ACHN (cell line): ENCODE measurements around the gene DCLK1.

Source experiments
- DNase-seq: peaks from one replicate; pipeline ENCODE4 v3.0.0-alpha.2; 2015
- in situ Hi-C: cut with HindIII; loops from 2 replicates; pipeline ENCODE4 v1.10.0; 2017; ENCODE audit warnings: low sequenced_read_pairs, low pct_ligation_motif_present, low pct_unique_long_range_greater_than_20kb

Gene DCLK1

DNA sequence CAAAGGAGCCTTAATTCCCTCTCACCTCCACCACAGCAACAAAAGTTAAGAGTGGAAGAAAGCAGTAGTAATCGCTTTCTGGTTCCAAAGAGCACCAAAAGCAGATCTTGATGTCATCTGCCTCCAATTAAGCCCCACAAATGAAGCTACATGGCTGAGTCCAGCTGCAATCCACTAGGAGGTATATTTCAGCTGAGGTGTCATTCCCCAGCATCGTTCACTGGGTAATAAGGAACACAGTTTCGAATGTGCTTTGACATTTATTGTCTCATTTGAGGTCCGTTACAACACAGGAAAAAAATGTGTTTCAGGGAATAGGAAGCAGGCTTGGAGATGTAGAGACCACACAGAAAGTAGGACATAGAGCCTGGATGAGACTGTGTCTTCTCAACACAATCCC, 190.4 kb downstream of the DCLK1 start:
- in situ Hi-C loops: no loop called here
- no peak for DNase-seq

DNA sequence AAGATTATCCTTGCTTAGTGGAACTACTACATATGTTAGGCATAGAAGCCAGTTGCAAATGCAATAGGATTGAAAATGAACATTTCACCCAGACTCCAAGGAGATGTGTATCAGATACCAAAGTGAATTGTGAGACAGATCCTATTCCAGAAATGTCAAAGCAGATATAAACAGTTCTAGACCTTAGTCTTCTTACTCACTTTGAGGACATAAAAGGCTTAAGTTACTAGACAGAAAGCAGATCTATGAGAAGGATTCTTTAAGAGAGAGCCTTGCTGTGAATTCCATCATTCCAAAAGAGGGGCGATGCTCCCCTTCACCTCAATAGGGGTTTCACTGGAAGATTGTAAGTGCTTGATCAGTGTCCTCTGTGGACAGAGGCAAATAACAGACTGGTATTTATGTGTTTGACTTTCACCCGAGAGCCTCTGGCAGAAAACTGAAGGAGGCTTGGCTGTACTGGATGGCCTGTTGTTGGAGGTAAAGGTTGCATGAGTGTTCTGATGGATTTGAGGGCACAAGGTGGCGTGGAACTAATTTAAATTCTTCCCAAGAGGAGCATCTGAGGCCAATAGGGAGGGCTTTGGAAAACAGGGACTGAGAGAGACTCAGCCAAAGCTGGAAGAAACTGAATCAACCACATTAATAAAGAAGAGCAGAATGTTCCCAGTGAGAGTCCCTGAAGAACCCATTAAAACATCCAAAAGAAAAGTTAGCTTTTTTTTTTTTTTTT, 194.8 kb downstream of the DCLK1 start:
- in situ Hi-C loops: no loop called here
- DNase-seq: no peak

DNA sequence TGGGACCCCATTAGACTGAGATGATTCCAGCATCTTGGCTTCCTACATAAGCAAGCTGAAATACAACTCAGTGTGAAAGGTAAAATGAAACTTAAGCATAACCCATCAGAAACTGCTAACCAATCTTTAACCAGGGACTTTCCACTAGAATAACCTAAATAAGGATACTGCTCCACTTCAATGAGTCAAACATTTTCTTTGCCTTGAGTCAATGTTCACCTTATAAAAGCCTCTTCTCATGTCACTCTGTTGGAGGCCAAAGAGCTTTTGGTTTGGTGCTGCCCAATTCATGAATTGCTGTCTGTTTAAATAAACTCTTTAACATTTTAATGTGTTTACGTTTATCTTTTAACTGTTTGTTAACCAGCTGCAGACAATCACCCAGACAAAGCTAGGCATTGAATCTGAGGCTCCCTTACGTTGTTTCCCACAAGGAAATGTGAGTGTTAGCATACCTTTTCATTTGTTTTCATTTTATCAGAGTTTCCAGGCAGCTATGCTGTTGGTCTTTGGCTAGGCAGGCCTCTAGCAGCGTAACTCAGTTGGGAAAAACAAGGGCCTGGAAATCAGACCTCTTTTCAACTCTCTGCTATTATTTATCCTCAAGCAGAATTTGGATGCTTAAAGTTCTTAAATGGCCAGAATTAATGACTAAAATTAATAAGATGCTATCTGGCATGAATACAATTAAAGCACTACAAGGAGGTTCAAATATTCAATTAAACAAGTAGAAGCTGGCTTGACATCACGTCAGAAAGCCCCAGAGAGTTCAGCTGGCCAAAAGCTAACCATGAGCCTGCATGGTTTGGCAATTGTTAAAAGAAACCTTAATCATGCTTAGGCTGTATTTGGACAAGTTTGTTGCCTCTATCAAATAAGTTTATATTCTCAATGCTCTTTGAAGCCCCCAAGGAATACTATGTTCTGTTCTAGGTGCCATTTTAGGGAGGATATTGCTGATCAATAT, 200.2 kb downstream of the DCLK1 start:
- DNase-seq: peak; percentile 54
- in situ Hi-C loops: no loop called here

DNA sequence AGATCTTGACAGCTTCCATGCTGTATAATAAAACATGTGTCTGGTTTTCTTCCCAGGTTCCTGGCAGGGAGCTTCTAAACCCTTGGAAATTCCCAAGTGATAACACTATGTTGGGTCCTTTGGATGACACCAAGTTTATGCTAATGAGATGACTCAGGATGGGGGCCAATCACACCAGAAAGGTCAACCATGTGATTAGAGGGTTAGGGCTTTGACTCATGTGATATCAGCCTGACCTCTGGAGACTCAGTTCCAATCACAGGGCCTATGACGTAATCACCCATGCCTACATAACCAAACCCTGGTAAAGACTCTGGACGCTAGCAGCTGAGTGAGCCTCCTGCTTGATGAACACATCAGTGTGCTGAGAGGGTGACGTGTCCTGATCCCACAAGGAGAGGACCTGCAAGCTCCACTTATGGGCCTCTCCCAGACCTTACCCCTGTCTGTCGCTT, 203.6 kb downstream of the DCLK1 start:
- peak; percentile 86 for DNase-seq
- in situ Hi-C loops: no loop called here

DNA sequence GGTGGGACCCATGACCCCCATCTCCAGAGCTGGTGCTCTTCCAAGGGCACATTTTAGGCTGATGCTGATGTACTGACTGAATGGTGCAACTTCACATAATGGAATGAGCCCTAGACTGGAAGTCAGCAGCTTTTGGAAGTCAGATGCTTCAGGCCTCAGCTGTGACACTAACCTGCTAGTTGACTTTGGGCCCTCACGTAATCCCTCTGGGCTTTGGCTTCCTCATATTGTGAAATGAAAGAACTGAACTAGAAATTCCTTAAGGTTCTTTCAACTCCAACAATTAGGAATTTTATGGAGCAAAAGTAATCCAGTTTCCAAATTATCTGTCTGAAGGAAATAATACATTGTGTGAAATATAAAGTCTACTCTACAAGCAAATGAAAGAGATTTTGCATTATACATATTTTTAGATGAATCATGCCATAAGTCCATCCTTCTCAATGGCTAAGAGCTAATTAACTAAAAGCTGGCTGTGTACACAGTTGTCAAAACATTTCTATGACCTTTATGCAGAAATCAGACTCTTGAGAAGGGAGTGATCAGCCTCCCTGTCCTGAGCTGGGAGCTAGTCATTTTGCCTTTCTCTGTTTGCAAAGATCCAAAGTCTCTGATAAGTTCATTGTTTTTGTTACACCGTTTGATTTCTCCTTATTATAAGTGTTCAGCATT, 204.2 kb downstream of the DCLK1 start:
- no peak for DNase-seq
- in situ Hi-C loops: no loop called here

DNA sequence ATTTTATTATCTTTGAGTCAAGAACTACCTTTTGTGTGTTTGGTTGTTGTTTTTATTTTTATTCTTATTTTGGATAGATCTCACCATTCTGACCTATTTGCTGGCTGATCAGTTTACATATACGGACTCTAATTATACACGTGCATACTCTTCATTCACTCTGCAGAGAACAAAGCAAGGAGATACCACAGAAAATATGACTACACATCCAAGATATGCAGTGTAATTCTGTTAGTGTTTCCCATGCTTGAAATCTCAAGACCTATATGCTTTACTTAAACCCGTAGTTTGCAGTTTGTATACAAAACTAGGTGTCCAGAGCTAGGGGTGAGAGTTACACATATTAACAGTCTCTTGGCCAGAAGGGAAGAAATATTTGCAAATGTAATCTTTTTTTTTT, 205.5 kb downstream of the DCLK1 start:
- DNase-seq: no peak
- in situ Hi-C loops: no loop called here

DNA sequence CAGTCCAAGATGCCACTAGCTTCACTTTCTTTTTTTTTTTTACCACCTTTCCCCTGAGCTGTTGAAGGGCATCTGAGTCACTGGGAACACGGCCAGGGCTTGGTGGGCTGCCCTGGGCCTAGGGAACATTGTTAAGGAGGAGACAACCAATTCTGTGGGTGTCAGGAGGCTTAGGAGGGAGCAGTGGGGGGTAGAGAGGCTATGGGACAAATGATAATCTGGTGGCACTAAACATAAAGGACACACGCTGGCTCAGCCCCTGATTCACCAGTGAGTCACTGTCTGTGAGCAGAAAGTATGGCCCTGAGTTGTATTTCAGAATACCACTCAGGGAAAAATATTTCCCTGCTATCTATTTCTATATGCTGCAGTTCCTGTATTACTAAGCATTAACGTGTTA, 207.8 kb downstream of the DCLK1 start:
- in situ Hi-C loops: no loop called here

DNA sequence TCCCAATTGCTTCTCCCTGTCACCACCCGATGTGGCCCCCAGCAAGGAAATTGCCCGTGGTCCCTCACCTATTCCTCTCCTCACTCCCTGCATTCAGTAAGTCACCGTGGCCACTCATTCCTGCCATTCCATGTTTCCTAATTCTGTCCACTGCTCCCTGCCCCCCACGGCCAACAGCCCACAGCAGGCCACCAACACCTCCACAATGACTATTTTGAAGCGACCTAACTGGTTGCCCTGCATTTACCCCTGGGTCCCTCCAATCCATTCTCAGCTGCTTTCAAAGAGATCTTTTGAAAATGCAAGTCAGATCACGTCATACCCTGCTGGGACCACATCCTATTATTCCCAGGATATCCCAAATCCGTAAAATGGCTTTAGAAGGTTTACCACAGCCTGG, 210.4 kb downstream of the DCLK1 start:
- no peak for DNase-seq
- in situ Hi-C loops: no loop called here

More for the DNA sequence above, 207.8 kb downstream of the DCLK1 start:
- DNase-seq: peak; percentile 29

DNA sequence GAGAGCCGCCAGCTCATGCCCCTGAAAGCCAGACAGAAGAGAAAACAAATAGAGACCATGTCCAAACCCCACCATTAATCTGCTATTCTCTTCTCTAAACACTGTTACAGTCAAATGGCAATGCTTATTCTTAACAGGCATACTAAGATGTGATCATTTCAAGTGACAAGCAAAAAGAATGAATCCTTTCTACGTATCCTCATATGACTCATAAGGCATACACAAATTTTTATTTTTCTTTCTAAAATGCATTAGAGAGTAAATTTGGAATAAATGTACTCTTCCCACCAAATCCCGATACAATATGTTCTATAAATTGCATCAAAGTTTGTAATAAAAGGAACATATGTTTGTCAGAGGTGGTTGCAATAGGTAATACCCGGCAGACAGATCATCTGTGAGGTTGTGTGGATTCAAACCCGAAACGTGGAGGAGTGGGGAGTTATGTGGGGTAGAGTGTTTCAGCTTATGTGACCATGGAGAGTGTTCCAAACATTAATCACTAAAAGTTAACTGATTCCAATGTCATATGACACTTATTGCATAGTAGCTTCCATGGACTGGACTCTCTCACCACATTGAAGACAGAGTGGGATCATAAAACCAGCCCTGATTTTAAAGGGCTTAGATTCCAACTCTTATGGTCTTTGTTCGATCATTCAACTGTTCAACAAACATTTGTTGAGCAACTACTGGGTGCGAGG, 213.1 kb downstream of the DCLK1 start:
- DNase-seq: no peak
- in situ Hi-C loops: no loop called here

DNA sequence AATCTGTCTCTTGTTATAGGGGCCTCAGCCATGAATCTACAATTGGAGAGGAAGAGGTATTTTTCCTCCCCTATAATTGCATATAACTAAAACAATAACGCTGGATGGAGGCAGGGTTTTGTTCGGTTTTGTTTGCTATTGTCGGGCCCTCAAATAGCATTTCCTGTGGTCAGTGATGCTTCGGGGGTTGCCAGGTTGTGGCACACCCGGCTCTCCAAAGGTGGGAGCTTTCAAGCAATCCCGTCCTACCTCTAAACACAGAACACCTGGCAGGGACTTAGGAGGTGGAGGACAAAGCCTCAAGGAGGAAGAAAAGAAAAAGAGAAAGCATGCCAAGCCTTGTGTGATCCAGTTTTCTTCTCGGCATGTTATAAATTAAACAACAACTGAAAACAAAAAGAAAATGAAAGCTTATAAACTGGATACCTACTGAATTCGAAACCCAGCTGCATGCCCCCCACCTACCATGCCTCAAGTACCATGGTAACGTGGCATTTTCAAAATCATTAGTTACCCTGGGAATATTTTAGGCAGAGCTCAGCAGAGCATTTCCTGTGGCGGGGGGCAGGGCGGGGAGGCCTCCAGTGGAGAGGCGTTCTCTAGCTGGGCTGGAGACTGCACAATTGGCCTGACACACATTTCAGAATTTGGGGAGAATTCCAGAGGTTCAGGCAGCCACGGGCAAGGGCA, 213.8 kb downstream of the DCLK1 start:
- DNase-seq: no peak
- in situ Hi-C loops: no loop called here

DNA sequence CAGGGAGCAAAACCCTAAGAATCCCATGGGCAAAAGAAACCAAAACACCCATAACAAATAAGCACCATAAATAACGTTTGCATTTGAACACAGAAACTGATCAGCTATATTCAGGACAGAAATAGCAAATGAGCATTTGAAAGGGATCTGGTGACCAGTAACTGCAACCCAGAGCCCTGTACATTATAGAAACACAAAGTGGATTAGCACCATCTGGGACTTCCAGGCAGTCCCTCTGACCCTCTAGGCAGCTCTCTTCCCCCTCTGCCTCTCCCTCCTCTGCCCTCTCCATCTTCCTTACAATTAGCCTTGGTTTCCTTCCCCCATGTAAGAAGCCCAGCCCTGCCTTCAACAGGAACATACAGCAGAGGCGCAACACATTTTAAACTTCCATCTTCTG, 215.0 kb downstream of the DCLK1 start:
- no peak for DNase-seq

DNA sequence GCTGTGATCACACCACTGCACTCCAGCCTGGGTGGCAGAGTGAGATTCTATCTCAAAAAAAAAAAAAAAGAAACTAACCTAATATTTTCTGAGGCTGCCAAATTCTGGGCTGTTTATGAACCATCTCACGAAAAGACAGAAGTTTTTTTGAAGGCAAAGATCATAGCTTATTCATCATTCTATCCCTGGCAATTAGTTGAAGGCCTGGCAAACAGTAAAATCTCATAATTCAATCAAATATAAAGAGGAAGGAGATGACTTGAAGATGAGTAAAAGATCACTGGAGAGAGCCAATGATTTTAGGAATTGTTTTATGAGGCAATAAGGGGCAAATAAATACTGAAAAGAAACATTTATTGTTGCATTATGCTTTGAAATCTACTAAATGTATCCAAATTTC, 216.5 kb downstream of the DCLK1 start:
- in situ Hi-C loops: no loop called here
- DNase-seq: no peak

More for the DNA sequence above, 215.0 kb downstream of the DCLK1 start:
- in situ Hi-C loops: no loop called here

DNA sequence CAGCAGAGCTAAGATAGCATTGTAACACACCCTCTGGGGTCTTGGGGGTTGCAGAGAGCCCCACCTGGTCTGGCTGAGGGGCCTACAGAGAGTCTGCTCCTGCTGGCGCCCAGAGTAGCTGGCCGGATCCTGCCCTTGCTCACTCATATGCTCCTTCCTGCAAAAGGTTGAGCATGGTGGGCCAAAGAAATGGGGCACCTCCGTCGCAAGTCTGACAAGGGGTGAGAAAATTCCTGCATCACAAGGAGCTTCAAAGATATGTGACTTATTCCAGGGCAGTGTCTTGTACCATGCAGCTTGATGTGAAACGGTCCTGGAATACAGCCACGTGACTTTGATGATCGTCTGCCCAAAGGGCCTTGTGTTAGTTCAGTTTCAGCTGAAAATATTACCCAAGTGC, 218.3 kb downstream of the DCLK1 start:
- no peak for DNase-seq
- in situ Hi-C loops: no loop called here

DNA sequence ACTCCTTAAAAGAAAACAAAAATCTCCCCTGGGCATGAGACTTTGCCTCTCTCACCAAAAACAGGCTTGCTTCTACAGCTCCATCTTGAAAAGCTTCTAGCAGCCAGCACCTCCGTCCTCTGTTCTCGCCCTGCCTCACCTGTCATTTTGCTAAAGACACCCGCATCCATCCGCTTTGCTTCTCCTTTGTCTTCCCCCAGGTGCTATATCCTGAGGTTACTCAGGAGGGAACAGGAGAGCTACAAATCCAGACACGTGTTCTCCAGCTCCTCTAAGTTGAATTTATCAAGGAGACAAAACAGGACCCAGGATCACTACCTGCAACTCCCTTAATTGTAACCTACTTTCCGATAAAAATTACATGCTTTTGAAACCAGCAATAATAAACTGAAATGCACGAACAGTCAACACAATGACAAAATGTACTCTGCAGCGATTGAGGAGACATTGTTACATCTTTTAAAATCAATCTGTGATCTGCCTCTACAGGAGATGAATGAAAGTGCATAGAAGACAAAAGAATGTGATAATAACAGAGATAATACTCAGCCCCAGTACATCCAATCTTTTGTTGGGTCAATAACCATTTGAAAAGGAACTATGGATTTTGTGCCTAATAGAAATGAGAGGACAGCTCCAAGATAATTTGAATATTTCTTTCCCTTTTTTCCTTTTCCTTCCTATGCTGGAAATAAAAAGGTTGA, 221.2 kb downstream of the DCLK1 start:
- DNase-seq: no peak

DNA sequence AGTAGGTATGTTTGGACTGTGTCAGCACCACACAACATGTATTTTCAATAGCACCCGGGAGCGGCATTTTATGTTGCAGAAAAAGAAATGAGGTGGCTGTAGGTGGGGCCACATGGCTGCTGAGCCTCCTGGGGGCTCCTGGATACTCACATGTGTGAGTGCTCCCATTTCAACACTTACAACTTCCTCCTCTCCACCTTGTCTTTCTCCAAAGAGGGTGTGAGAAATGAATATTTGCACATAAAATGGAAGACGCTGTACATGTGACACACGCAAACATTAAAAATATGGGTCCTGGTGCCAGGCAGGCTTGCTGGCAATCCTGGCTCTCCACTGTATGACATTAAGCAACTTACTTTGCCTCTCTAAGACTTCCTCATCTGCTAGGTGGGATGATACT, 222.1 kb downstream of the DCLK1 start:
- in situ Hi-C loops: no loop called here
- DNase-seq: no peak

More for the DNA sequence above, 221.2 kb downstream of the DCLK1 start:
- in situ Hi-C loops: no loop called here

DNA sequence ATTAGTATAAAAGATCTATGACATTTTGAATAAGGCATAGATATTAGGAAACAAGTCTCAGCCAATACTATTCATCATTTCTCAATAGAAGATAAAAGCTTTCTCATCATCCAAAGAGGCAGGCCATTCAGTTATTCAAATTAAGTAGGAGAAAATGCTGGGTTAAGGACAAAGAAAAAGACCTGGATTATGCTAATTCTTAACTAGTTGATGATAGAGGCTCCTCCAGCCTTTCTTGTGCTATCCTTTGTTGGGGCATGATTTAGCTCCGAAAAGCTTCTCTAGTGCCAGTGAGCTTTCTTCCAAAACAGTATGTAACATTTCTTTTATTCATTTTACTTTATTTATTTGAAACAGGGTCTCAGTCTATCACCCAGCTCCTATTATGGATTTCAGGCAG, 223.0 kb downstream of the DCLK1 start:
- in situ Hi-C loops: no loop called here
- DNase-seq: no peak

DNA sequence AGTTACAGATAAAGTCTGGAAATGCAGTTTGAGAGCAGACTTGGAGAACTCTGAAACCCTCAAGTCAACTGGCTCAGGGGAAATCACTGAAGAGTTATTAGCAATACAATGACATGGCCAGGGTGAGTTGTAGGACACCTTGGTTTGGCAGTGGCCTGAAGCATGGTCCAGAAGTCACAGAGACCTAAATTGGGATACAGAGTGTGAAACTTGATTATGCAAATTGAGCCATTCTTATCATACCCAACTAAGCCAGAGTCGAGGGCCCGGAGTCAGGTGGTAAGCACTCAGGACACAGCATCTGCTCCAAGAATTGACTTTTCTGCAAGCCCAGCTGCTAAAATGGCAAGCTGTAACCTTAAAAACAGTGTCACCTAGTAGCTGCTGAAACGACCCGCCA, 224.5 kb downstream of the DCLK1 start:
- in situ Hi-C loops: no loop called here
- no peak for DNase-seq
